Liver (tissue), 9 donors: Measurements from ENCODE around the gene PCDHA1. TPM values are rescaled to one million over a fixed set of nuclear protein-coding genes. Genes with fewer than 3 reads are reported as not detected.

Source experiments
- DNase-seq: peaks from one replicate; pipeline ENCODE4 v3.0.0-alpha.2; 2017; ENCODE audit warnings: low spot score
- H3K27ac ChIP-seq, 2 donors: one replicate each; pipeline ENCODE4 v1.7.0; 2013; ENCODE audit warnings: inconsistent platforms in 2 of 2, low read length in 2 of 2, control low read depth in 1 of 2, low read depth in 1 of 2, mild to moderate bottlenecking in 1 of 2
- H3K27me3 ChIP-seq, 4 donors: one replicate each; pipeline versions ENCODE4 v1.6.1 to v1.7.0; 2013; ENCODE audit warnings: low read length in 3 of 4, inconsistent platforms in 1 of 4, mild to moderate bottlenecking in 1 of 4, moderate library complexity in 1 of 4; ENCODE audit not compliant: control insufficient read depth in 4 of 4, insufficient read depth in 4 of 4
- H3K36me3 ChIP-seq, 4 donors: one replicate each; pipeline versions ENCODE4 v1.6.1 to v1.7.0; 2013; ENCODE audit warnings: low read length in 3 of 4, mild to moderate bottlenecking in 3 of 4, low read depth in 1 of 4, moderate library complexity in 1 of 4; ENCODE audit not compliant: control insufficient read depth in 4 of 4, insufficient read depth in 3 of 4
- H3K4me1 ChIP-seq, 4 donors: one replicate each; pipeline versions ENCODE4 v1.6.1 to v1.7.0; 2013; ENCODE audit warnings: low read length in 3 of 4, mild to moderate bottlenecking in 3 of 4, moderate library complexity in 1 of 4; ENCODE audit not compliant: control insufficient read depth in 4 of 4, insufficient read depth in 4 of 4
- H3K4me3 ChIP-seq, 3 donors: one replicate each; pipeline versions ENCODE4 v1.6.1 to v1.7.0; 2013; ENCODE audit warnings: low read length in 3 of 3, control low read depth in 1 of 3, low read depth in 1 of 3, mild to moderate bottlenecking in 1 of 3
- H3K9ac ChIP-seq, 2 donors: one replicate each; pipeline ENCODE4 v1.7.0; 2013; ENCODE audit warnings: low read length in 2 of 2, mild to moderate bottlenecking in 2 of 2, moderate library complexity in 2 of 2, control low read depth in 1 of 2, low read depth in 1 of 2
- H3K9me3 ChIP-seq, 4 donors: one replicate each; pipeline versions ENCODE4 v1.6.1 to v1.7.0; 2013; ENCODE audit warnings: low read length in 3 of 4; ENCODE audit not compliant: control insufficient read depth in 4 of 4
- ATF3 ChIP-seq: IDR thresholded peaks from 2 replicates; pipeline ENCODE4 v1.6.1; 2016; ENCODE audit warnings: antibody characterized with exemption
- CTCF ChIP-seq: fragments of 150-350 bp; IDR thresholded peaks from 2 replicates; pipeline ENCODE4 v1.5.1; 2017; ENCODE audit warnings: improper control_type of control experiment, low read depth, low read length; ENCODE audit not compliant: missing input control
- EGR1 ChIP-seq, 2 donors: IDR thresholded peaks; 2 replicates each; pipeline ENCODE4 v1.6.1; 2016 to 2018; ENCODE audit warnings: antibody characterized with exemption in 2 of 2, low read depth in 2 of 2
- FOXA2 ChIP-seq: IDR thresholded peaks from 2 replicates; pipeline ENCODE4 v1.6.1; 2016; ENCODE audit warnings: antibody characterized with exemption
- GABPA ChIP-seq, 2 donors: IDR thresholded peaks in 1 of 2; conservative IDR thresholded peaks in 1 of 2; 2 replicates each; pipeline ENCODE4 v1.6.1; 2016; ENCODE audit warnings: antibody characterized with exemption in 2 of 2, mild to moderate bottlenecking in 1 of 2, moderate library complexity in 1 of 2
- HNF4A ChIP-seq, 2 donors: conservative IDR thresholded peaks; 2 replicates each; pipeline ENCODE4 v1.6.1; 2016; ENCODE audit warnings: antibody characterized with exemption in 2 of 2, mild to moderate bottlenecking in 2 of 2
- HNF4G ChIP-seq: IDR thresholded peaks from 2 replicates; pipeline ENCODE4 v1.6.1; 2016; ENCODE audit warnings: antibody characterized with exemption
- JUND ChIP-seq, 2 donors: IDR thresholded peaks; 2 replicates each; pipeline ENCODE4 v1.6.1; 2016; ENCODE audit warnings: antibody characterized with exemption in 2 of 2
- MAX ChIP-seq: IDR thresholded peaks from 2 replicates; pipeline ENCODE4 v1.6.1; 2016; ENCODE audit warnings: antibody characterized with exemption
- NR2F2 ChIP-seq: IDR thresholded peaks from 2 replicates; pipeline ENCODE4 v1.6.1; 2016; ENCODE audit warnings: antibody characterized with exemption
- RAD21 ChIP-seq, 2 donors: IDR thresholded peaks; 2 replicates each; pipeline ENCODE4 v1.6.1; 2016; ENCODE audit warnings: antibody characterized with exemption in 2 of 2, mild to moderate bottlenecking in 2 of 2
- RXRA ChIP-seq, 2 donors: IDR thresholded peaks; 2 replicates each; pipeline ENCODE4 v1.6.1; 2017 to 2018; ENCODE audit warnings: antibody characterized with exemption in 2 of 2, mild to moderate bottlenecking in 1 of 2
- SP1 ChIP-seq: IDR thresholded peaks from 2 replicates; pipeline ENCODE4 v1.6.1; 2018; ENCODE audit warnings: antibody characterized with exemption, mild to moderate bottlenecking
- YY1 ChIP-seq: IDR thresholded peaks from 2 replicates; pipeline ENCODE4 v1.6.1; 2016; ENCODE audit warnings: antibody characterized with exemption, mild to moderate bottlenecking
- ZBTB33 ChIP-seq: IDR thresholded peaks from 2 replicates; pipeline ENCODE4 v1.6.1; 2016; ENCODE audit warnings: antibody characterized with exemption
- whole genome bisulfite sequencing: extraction: QIAGEN DNeasy Blood & Tissue Kit; methylation state at CpG from one replicate; pipeline ENCODE4 v1.1.7; 2013; 5-methylcytosine and 5-hydroxymethylcytosine counted together
- polyA plus RNA-seq, 2 donors: library from polyadenylated mRNA; stranded (reverse) in 1 of 2; unstranded in 1 of 2; fragments of 200-250 nt in 1 of 2; fragments of >200 nt in 1 of 2; fragmentation: Nextera tagmentation in 1 of 2; extraction: Ambion mirVana in 1 of 2; gene quantifications; one replicate each; pipeline versions ENCODE4 v1.2.1 to v1.2.3, GENCODE V29; 2013 to 2015
- total RNA-seq, 2 donors: library from RNA; depleted of rRNA; stranded (reverse); fragments of >200 nt; gene quantifications; one replicate each; pipeline ENCODE4 v1.2.3, GENCODE V29; 2014
- donor health status: healthy.
- donor health status: healthy.
- donor health status: healthy.
- donor health status: healthy.
- donor health status: healthy.

Gene PCDHA1
- total and polyA plus RNA-seq, 4 donors: not detected

GRCh38 chr5:140953234-140953633, 167.3 kb downstream of the PCDHA1 start:
- no peaks in the 10 kb centered on the region for H3K9me3 ChIP-seq
- DNase-seq: no peak
- WGBS: 39% methylated on average over 2 of the region's 2 CpGs
- no peaks in the 10 kb centered on the region for H3K36me3 ChIP-seq
- no peak for TF ChIP-seq JUND (IDR thresholded peaks at IDR 0.05)
- no peak for TF ChIP-seq ATF3
- TF ChIP-seq NR2F2: no peak
- TF ChIP-seq ZBTB33: no peak
- TF ChIP-seq MAX: no peak
- TF ChIP-seq HNF4A (conservative IDR thresholded peaks at IDR 0.05): no peak
- no peak for TF ChIP-seq EGR1 (IDR thresholded peaks at IDR 0.05; ENCODE audit: low read depth in 2 of 2)
- TF ChIP-seq HNF4G: no peak
- H3K9ac ChIP-seq: no peak overlapping the region
- peaks cover 0 to 3% (median 0%) of the 10 kb centered on the region in 4 donors for H3K4me1 ChIP-seq
- no peaks in the 10 kb centered on the region for H3K27me3 ChIP-seq
- H3K27ac ChIP-seq: no peak overlapping the region
- no peak overlapping the region for H3K4me3 ChIP-seq

- H3K27ac ChIP-seq: no peak overlapping the region
- H3K36me3 ChIP-seq: no peaks in the 10 kb centered on the region
- no peak overlapping the region for H3K4me3 ChIP-seq
- H3K27me3 ChIP-seq: peaks cover 0 to 9% (median 4%) of the 10 kb centered on the region in 4 donors
- H3K9me3 ChIP-seq: peaks cover 0 to 2% (median 0%) of the 10 kb centered on the region in 4 donors
- no peak for DNase-seq
- peaks cover 0 to 17% (median 11%) of the 10 kb centered on the region in 4 donors for H3K4me1 ChIP-seq
- WGBS: 79% methylated on average over 1 of the region's 1 CpG
- TF ChIP-seq SP1 (no peak), RXRA (IDR thresholded peaks at IDR 0.05) (no peak), RAD21 (IDR thresholded peaks at IDR 0.05) (no peak), GABPA (IDR thresholded peaks at IDR 0.05 in 1 of 2, conservative IDR thresholded peaks at IDR 0.05 in 1 of 2) (no peak), HNF4A (conservative IDR thresholded peaks at IDR 0.05) (no peak), YY1 (no peak), MAX (no peak), ATF3 (no peak), CTCF (no peak), HNF4G (no peak), FOXA2 (no peak)
- no peak overlapping the region for H3K9ac ChIP-seq
Observed at GRCh38 chr5:140962190-140962589, 176.2 kb downstream of the PCDHA1 start.
